ENCODE results near the gene STK25.

The STK25 gene

DNA sequence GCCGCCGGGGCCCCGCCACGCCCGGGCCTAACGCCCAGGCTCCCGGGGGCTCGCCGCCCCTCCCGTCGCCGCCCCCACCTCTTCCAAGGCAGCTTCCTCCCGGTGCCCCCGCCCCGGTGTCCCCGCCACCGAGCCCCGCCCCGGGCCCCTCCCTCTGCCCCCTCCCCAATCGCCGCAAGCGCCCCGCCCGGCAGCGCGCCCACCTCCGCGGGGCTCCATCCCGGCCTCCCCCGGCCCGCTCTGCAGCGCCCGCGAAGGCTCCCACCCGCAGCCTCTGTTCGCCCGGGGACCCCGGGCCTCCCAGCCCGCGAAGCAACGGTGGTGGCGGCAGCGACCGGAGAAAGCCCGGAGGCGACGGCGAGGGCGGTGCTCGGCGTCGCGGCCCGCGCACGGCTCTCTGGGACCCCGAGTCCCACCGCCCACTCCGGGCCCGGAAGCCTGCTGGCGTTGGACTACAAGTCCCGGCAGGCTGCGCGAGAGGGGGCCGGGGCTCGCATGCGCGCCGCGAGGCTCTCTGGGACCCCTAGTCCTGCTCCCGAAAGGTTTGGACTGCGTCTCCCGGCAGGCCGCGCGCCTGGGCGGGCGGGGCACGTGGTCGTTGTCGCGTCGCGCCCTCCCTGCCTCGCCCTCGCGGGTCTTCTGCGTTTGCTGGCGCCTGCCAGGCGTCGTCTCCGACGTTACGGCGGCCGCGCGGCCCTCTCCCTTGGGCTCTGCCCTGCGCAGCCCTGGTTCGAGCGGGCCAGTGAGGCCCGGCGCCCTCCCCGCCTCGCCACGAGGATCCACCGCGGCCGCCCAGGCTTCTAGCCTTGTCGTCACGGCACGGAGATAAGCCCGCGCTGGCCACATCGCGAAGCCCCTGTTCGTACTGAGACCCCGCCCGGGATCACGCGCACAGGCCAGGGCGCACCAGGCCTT, at the start of gene STK25:
STK25 (minus strand) TSS at position 345 of the 915 bp plus-strand sequence. CDS start 549 bp downstream, outside the sequence.
- peak; percentile 98 for DNase-seq

DNA sequence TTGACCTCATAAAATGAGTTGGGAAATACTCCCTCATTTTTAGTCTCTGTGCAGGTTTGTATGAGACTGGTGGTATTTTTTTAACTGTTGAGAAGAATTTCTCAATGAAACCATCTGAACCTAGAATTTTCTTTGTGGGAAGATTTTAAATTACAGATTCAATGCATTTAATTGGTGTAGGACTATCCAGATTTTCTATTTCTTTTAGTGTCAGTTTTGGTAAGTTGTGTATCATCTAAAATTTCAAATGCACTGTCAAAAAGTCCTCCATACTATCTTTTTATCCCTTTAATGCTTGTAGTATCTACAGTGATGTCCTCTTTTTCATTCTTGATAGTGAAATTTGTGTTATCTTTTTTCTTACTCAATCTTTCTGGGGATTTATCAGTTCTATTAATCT, 48.4 kb upstream of the STK25 start:
- DNase-seq, result no peak

DNA sequence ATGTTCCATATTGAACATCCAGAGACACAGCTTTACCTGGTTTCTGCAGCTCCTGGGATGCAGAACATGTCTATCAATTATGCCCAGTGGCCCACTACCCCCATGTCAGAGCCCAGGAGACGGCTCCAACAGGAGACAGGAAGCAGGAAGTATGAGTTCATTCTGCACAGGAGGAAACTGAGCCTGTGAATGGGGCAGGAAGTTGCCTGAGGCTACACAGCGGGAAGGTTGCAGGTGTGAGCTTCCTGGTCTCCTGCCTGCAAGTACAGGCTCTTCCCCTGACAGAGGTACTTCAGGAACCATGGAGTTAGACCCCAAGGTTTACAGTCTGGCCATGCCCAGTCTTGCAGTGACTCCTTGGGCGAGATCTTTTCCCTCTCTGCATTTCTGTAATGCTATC, 47.3 kb upstream of the STK25 start:
- DNase-seq, result no peak

GRCh38 chr2:241554610-241555322, 46.4 kb upstream of the STK25 start:
- DNase-seq, result no peak

DNA sequence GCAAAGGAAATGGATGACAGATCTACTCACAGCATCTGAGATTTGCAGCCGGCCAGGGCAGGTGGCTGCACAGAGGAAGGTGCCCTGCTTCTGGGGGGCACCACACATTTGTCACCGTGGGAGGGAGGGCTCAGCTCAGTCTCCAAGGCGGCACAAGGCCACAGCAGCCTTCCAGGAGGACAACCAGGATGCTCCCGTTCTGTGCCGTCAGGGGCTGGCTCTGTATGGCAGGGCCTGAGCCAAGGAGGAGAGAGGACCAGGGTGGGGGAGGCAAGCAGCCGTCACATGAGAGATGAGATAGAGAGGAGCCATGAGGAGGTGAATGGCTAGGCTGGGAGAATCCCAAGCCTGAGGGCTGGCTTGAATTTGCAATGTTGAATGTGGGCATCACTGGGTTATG, 45.6 kb upstream of the STK25 start:
- no peak for DNase-seq

GRCh38 chr2:241553512-241553830, 45.1 kb upstream of the STK25 start:
- DNase-seq, result no peak

- no peak for DNase-seq
Observed at GRCh38 chr2:241551998-241552737, 43.8 kb upstream of the STK25 start.

DNA sequence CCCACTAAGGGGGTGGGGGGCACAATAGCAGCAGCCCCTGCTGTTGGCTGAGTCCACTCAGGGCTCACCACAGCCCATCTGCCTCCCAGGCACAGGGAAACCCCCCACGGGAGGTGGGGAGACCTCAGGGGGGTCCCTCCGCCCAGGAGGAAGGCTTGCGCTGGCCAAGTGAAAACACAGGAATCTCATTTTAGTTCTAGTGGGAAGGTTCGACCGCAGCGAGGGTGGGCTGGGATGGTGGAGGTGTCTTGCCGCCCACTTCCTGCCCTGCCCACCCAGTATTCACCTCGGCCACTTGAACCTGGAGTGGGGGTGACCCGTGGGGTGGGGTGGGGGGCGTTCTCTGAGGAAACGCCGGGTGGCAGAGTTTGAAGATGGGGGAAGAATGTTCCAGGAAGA, 43.2 kb upstream of the STK25 start:
- DNase-seq, result no peak

DNA sequence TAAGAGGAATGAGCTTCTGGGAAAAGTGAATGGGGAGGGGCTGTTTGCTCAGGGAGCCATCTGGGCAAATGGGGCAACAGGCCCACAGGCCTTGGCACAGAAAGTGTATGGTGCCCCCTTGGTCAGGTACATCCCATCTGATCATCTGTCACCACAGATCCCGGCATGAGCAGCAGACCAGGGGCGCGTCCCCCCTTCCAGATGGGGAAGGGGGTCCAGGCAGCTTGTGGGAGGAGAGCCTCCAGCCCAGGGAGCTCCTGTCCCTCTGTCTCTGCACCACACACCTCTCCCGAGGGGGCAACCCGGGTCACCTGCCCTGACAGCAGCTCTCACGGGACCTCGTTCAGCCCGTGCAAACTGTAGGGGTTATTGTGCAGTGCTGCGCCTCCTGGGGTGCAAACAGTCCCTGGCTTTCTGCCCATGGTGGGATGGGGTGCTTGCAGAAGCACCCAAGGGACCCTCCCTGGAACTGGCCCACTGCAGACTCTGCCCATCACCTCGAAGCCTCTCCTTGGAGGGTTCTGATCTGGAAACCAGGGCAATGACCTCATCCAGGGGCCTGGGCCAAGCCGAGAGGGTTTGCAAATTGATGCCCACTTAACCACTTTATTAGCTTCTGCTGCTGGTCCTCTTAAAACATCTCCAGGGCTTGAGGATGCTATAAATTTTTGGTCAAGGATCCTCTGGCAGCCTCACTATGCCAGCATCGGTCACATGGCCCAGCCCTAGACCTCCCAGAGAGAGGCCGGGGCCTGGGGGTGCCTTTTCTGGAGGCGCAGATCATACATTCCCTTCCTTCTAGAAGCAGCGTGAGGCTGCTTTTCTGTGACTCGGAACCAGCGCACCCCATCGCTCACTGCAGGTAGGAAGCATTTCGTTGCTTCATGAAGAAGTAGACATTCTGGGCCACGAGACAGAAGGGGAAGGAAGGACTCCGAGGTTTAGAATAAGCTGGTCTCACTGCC, 42.5 kb upstream of the STK25 start:
- no peak for DNase-seq

GRCh38 chr2:241548451-241548835, 40.1 kb upstream of the STK25 start:
- DNase-seq, result no peak

DNA sequence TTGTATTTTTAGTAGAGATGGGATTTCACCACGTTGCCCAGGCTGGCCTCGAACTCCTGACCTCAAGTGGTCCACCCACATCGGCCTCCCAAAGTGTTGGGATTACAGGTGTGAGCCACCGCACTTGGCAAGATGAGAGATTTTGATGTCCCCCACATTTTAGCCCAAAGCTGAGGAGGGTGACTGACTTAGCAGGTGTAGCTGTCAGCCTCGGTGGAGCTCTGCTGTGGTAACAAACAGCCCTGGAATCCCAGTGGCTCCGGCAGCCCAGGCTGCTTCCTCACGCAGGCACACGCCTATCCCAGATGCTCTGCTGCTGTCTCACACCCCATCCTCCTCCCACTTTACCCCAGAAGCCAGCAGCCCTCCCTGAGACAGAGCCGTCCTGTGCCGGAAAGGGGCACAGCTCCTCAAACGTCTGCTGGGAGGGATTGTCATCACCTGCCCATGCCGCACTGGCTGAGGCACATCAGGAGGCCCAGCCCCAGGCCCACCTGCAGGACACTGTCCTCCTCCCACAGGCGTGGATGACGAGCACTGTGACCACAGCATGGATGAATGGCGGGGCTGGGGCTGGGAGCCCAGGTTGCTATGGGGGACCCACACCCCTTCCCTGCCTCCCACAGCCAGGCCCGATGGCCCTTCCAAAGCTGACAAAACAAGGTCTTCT, 39.5 kb upstream of the STK25 start:
- DNase-seq, result no peak

DNA sequence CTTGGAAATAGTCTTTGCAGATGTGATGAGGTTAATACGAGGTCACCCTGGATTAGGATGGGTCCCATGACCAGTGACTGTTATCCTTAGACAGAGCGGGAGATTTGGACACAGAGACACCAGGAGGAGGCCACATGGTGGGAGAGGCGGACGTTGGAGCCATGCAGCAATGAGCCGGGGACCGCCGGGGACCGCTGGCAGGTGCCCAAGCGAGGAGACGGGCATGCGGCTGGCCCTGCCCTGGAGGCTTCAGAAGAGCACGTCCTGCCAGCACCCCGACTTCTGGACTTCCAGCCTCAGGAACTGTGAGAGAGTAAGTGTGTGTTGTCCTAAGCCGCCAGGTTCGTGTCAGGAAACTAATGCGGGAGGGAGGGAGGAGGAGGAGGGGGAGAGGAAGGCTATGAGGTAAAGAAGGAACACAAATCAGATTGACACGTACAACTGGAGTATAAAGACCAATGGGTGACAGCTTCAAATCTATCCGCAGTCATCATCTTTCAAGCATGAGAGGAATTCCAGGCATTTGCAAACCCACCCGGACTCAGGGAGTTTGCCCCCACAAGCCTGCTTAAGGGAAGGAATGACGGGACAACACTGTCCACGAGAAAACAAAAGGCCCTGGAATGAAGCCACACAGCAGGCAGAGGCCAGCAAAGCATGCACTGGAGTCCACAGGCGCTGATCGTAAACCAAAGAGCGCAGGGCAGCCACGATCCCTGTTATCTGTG, 38.6 kb upstream of the STK25 start:
- DNase-seq, result no peak

DNA sequence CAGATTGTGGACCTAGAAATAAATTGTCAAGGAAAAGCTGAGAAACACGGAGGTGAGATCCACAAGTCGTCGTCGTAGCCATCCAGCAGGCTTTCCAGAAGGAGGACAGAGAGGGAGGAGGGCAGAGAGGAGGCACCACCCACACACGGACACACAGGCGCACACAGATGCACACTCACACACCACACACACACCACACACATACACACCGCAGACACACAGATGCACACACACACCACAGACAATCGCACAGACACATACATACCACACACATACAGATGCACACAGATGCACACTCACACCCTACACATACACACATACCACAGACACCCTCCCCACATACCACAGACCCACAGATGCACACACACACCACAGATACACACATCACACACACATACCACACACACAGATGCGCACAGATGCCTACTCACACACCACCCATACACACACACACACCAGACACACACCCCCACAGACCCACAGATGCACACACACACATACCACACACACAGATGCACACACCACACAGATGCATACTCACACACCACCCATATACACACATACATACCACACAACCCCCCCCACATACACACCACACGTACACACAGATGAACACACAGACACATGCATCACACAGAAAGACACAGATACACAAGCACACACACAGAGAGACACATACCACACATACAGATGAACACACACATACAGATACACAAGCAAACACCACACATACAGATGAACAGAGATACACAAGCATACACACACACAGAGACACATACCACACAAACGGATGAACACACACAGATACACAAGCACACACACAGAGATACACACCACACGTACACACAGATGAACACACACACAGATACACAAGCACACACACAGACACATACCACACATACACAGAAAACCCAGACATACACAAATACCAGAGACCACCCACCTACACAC, 37.4 kb upstream of the STK25 start:
- DNase-seq, result no peak

DNA sequence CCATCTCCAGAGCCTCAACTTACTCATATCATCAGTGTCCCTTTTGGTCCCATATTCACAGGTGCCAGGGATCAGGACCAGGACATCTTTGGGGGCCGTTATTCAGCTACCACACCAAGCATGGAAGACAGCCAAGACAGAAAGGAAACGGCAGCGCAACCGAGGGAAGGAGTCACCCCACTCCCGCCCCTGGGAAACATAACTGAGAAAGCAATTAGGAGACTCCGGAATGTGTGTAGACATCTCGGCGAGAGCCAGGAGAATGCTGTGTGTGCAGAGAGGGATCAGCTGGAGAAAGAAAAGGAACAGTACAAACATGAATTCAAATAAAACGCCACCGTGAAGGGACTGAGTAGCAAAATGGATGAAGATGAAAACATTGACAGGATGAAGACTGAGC, 36.7 kb upstream of the STK25 start:
- DNase-seq, result no peak

DNA sequence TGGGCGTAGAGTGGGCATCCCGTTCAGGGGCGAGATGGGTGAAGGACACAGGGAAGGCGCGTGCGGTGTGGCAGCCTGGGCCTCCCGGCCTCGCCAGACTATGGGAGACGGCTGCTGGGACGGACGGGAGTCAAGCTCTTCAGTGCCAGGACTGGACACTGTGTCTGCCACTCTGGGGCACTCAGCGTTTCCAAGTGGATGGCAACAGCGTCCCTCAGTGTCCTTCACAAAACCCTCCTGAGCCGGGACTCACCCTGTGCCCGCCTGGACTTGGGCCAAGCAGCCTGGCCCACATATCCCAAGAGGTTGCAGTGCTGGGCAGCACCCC, 33.9 kb upstream of the STK25 start:
- no peak for DNase-seq

- DNase-seq, result no peak
Observed at GRCh38 chr2:241541564-241542277, 33.3 kb upstream of the STK25 start.

GRCh38 chr2:241540771-241541561, 32.6 kb upstream of the STK25 start:
- peak; percentile 53 for DNase-seq

- no peak for DNase-seq
Observed at GRCh38 chr2:241540401-241540770, 32.0 kb upstream of the STK25 start.
